ENCODE data around the gene MUTYH.
"Not testable (repeated sequence)": the region's sequence is repeated elsewhere in the genome, so short reads cannot be mapped to it uniquely, and the experiment has no call there.

Gene MUTYH

GRCh38 chr1:45339789-45340558, at the start of gene MUTYH, which contains the start of gene TOE1:
MUTYH (minus strand) TSS chr1:45340440; CDS start chr1:45334505, 5,935 bp downstream.
TOE1 (plus strand) TSS chr1:45340170; CDS start chr1:45340253, 83 bp downstream.
- peak; percentile 36 for DNase-seq (ENCODE audit: low read depth, low spot score)
- CTCF ChIA-PET: interaction anchor here (0.5 to 8.3 kb wide), 15 partner anchors 9 to 612 kb away, joined by 3 to 78 read pairs (median 5); partner anchors contain the start of genes HECTD3, HPDL and UROD
- peak within 1 kb of the TSS; percentile 97 for H3K4me3 ChIP-seq (ENCODE audit: low read depth, low read length)
- TF ChIP-seq, protein P1, sequence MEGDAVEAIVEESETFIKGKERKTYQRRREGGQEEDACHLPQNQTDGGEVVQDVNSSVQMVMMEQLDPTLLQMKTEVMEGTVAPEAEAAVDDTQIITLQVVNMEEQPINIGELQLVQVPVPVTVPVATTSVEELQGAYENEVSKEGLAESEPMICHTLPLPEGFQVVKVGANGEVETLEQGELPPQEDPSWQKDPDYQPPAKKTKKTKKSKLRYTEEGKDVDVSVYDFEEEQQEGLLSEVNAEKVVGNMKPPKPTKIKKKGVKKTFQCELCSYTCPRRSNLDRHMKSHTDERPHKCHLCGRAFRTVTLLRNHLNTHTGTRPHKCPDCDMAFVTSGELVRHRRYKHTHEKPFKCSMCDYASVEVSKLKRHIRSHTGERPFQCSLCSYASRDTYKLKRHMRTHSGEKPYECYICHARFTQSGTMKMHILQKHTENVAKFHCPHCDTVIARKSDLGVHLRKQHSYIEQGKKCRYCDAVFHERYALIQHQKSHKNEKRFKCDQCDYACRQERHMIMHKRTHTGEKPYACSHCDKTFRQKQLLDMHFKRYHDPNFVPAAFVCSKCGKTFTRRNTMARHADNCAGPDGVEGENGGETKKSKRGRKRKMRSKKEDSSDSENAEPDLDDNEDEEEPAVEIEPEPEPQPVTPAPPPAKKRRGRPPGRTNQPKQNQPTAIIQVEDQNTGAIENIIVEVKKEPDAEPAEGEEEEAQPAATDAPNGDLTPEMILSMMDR (IDR thresholded peaks at IDR 0.05; ENCODE audit: insufficient read depth, low read length, missing control alignments): no peak
- POLR2A ChIA-PET: interaction anchor here (0.6 to 2.2 kb wide), 12 partner anchors 8 to 531 kb away, joined by 3 to 21 read pairs (median 5); partner anchors contain the start of genes HECTD3, HPDL, PRDX1 and TESK2

DNA sequence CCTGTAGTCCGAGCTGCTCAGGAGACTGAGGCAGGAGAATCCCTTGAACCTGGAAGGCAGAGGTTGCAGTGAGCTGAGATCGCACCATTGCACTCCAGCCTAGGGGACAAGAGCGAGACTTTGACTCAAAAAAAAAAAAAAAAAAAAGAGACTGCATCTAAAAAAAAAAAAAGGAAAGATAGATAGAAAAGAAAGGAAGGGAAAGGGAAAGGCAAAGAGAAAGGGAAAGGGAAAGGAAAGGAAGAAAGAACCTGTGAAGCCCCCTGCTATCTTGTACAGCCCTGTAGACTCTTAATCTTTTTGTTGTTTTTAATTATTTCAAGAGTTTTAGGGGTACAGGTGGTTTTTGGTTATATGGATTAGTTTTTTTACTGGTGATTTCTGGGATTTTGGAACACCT, 46.0 kb upstream of the MUTYH start:
- DNase-seq (ENCODE audit: low read depth, low spot score): no peak
- POLR2A ChIA-PET: no interaction called here
- TF ChIP-seq, protein P1 (IDR thresholded peaks at IDR 0.05; ENCODE audit: insufficient read depth, low read length, missing control alignments): no peak
- CTCF ChIA-PET: no interaction called here
- no peak overlapping the region for H3K4me3 ChIP-seq (ENCODE audit: low read depth, low read length)

GRCh38 chr1:45385302-45385701, 45.1 kb upstream of the MUTYH start:
- POLR2A ChIA-PET: no interaction called here
- DNase-seq (ENCODE audit: low read depth, low spot score): no peak
- CTCF ChIA-PET: interaction anchor here (1.6 kb wide), 1 partner anchor 25 kb away, joined by 4 read pairs; no protein-coding TSS in a partner anchor
- H3K4me3 ChIP-seq (ENCODE audit: low read depth, low read length): no peak overlapping the region
- TF ChIP-seq, protein P1 (IDR thresholded peaks at IDR 0.05; ENCODE audit: insufficient read depth, low read length, missing control alignments): no peak

DNA sequence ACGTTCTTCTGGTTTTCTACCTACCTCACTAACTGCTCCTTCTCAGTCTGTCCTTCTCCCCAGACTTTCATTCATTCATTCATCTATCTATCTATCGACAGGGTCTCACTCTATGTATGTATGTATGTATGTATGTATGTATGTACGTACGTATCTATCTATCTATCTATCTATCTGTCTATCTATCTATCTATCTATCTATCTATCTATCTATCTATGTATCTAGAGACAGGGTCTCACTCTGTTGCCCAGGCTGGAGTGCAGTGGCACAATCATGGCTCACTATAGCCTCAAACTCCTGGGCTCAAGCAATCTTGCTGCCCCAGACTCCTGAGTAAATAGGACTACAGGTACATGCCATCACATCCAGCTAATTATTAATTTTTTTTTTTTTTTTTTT, 44.0 kb upstream of the MUTYH start:
- DNase-seq (ENCODE audit: low read depth, low spot score); POLR2A ChIA-PET; H3K4me3 ChIP-seq (ENCODE audit: low read depth, low read length): not testable (repeated sequence)
- CTCF ChIA-PET: interaction anchor here (1.6 kb wide), 1 partner anchor 24 kb away, joined by 4 read pairs; no protein-coding TSS in a partner anchor

GRCh38 chr1:45383191-45383590, 43.0 kb upstream of the MUTYH start:
- ChIA-PET POLR2A (no interaction called here), CTCF (interaction anchor here (0.9 kb wide), 1 partner anchor 9 kb away, joined by 3 read pairs; no protein-coding TSS in a partner anchor)
- TF ChIP-seq, protein P1 (IDR thresholded peaks at IDR 0.05; ENCODE audit: insufficient read depth, low read length, missing control alignments): no peak
- no peak overlapping the region for H3K4me3 ChIP-seq (ENCODE audit: low read depth, low read length)
- no peak for DNase-seq (ENCODE audit: low read depth, low spot score)

DNA sequence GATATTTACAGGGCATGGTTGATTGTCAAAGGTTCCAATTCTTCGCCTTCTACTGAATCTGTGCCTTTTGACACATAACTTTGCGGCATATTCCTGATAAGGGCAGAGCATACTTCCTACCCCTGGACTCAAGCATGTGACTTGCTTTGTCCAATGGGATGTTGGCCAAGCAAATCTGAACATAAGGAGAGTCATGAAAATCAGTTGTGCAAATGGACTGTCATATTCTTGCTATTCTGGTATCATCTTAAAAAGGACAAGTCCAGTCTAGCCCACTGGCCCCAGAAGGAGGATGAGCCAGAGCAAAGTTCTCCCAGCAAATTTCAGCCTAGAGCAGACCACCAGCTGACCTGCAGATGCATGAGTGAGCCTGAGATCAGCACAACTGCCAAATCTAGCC, 41.0 kb upstream of the MUTYH start:
- no peak overlapping the region for H3K4me3 ChIP-seq (ENCODE audit: low read depth, low read length)
- ChIA-PET POLR2A (interaction anchor here (0.7 kb wide), 1 partner anchor 141 kb away, joined by 3 read pairs; the partner anchor contains the start of gene PRDX1), CTCF (interaction anchor here (1.0 kb wide), 1 partner anchor 21 kb away, joined by 3 read pairs; no protein-coding TSS in a partner anchor)
- no peak for DNase-seq (ENCODE audit: low read depth, low spot score)
- TF ChIP-seq, protein P1 (IDR thresholded peaks at IDR 0.05; ENCODE audit: insufficient read depth, low read length, missing control alignments): no peak
